C4-2B (cell line): ENCODE measurements around the gene DMC1.
A peak's percentile ranks its signal among the peaks of the same experiment; 100 is the strongest.

Experiments
- H3K27ac ChIP-seq: fragments of 450-650 bp; 2 replicates; pipeline ENCODE4 v1.5.1; 2017
- ZFX ChIP-seq: fragments of 450-650 bp; IDR thresholded peaks from 2 replicates; pipeline ENCODE4 v1.6.1; 2017
- TF ChIP-seq, protein P1 (sequence below): fragments of 450-650 bp; conservative IDR thresholded peaks from 2 replicates; pipeline ENCODE4 v1.5.1; 2017; ENCODE audit warnings: mild to moderate bottlenecking

Gene DMC1

DNA sequence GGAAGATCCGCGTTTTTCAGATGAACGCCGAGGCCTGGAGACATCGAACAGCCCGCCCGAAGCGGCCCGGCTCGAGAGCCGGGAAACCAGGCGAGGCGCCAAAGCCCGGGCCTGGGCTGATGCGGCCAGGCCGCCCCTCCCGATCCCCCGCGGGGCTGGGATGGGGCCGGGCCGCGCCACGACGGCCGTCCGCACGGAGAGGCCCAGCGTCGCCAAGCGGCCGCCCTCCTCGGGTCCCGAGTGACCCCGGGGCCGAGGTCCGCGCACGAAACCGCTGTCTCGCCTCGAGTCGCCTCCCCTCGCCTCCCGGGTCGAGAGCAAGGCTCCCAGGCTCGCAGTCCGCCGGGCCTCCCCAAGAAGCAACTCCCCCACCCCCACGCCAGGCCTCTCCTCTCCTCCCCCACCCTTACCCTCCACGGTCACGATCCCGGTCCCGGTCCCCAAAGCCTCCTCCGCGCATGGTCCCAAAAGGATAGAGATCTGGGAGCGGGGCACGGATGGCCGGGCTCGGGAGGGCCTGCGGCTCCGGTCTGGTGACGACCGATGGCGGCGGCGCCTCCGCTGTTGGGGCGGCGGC lies 64.4 kb downstream of the DMC1 start:
- H3K27ac ChIP-seq, result peak overlapping the region; percentile 100
- TF ChIP-seq, protein P1, sequence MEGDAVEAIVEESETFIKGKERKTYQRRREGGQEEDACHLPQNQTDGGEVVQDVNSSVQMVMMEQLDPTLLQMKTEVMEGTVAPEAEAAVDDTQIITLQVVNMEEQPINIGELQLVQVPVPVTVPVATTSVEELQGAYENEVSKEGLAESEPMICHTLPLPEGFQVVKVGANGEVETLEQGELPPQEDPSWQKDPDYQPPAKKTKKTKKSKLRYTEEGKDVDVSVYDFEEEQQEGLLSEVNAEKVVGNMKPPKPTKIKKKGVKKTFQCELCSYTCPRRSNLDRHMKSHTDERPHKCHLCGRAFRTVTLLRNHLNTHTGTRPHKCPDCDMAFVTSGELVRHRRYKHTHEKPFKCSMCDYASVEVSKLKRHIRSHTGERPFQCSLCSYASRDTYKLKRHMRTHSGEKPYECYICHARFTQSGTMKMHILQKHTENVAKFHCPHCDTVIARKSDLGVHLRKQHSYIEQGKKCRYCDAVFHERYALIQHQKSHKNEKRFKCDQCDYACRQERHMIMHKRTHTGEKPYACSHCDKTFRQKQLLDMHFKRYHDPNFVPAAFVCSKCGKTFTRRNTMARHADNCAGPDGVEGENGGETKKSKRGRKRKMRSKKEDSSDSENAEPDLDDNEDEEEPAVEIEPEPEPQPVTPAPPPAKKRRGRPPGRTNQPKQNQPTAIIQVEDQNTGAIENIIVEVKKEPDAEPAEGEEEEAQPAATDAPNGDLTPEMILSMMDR, result no peak
- TF ChIP-seq ZFX, result peak; percentile 99

DNA sequence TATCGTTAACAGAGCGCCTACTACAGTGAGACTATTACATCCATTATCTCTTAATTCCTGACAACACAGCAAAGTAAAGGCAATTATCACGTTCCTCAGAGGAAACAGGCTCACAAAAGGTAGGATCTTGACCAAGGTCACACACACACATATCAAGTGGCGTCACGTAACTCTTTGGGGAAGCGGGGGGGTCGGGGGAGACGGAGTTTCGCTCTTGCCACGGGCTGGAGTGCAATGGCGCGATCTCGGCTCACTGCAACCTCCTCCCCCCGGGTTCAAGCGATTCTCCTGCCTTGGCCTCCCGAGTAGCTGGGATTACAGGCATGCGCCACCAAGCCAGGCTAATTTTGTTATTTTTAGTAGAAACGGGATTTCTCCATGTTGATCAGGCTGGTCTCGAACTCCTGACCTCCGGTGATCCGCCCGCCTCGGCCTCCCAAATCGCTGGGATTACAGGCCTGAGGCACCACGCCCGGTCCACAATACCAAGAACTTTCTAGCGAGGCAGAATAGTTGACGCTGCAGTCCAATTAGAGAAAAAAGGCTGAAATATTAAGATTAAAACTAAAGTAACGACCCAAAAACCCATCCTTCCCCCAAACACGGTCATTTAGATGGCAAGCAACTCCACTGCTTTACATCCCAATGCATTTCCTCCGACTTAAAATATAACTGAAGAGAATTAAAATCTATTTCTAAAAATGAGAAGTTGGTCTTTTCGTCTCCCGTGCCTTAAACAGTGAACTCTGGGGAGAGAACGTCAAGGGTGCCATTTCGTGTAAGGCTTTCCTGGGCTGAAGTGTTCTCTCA lies 65.0 kb downstream of the DMC1 start:
- peak overlapping the region; percentile 100 for H3K27ac ChIP-seq
- no peak for TF ChIP-seq ZFX
- TF ChIP-seq, protein P1, result no peak

DNA sequence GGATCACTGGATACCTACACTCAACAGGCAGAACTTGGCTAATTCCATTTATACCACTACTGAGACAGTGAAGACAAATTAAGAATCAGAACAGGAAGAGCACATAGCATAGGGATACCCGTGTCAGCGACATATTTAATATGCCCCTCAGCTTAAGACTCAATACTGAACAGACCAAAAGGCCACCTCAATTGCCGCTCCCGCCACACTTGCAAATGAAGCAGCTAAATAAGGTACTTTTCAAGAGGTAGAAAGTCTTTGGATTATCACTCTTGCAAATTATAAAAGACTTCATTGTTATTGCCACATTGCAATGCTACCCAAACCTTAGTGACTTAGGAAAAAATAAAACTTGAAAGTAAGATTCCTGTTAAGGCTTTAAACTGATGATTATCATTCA lies 67.0 kb downstream of the DMC1 start:
- TF ChIP-seq, protein P1, result no peak
- TF ChIP-seq ZFX, result no peak
- no peak overlapping the region for H3K27ac ChIP-seq

DNA sequence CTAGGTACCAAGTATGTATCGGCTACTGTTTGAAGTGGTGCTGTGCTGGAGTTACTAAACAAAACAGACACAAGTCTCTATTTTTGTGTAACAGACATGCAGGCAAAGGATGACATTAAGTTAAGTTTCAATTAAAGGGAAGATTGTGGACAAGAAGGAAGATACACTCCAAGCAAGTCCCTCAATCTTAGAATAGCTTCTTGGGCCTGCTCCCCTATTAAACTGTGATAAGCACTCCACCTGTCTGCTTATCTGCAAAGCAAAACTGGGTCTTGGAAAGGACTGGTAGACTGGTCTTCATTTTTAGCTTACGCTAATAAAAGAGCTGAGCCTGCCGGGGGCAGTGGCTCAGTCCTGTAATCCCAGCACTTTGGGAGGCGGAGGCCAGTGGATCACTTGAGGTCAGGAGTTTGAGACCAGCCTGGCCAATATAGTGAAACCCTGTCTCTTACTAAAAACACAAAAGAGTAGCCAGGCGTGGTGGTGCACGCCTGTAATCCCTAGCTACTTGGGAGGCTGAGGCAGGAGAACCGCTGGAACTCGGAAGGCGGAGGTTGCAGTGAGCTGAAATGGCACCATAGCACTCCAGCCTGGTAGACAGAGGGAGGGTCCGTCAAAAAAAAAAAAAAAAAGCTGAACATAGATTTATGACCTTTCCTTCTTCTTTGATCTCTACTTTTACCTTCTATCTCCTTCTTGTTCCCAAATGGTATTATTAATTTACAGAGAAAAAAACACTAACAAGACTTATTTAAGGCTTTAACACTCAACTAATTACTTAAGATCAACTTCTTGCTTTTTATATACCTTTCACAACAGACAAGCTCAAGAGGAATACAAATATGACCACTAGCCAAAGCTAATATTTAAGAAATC lies 67.9 kb downstream of the DMC1 start:
- TF ChIP-seq ZFX, result no peak
- TF ChIP-seq, protein P1, result no peak
- no peak overlapping the region for H3K27ac ChIP-seq

DNA sequence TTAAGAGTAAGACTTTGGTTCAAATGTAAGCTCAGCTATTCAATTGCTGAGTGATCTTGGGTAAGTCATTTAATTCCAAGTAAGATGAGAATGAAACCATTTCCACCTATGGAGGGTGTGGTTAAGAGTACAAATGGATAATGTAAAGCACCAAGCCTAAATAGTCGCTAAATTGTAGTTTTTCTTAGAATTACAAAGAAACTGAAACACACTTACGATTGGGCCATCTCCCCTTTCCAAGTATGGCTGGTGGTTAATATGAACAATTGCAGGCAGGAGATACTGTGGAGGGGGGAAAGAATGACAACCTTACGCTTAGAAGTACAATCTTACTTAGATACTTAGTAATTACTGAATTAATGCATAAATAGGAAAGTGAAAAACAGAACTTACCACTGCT lies 72.1 kb downstream of the DMC1 start:
- no peak for TF ChIP-seq ZFX
- TF ChIP-seq, protein P1, result no peak
- no peak overlapping the region for H3K27ac ChIP-seq

DNA sequence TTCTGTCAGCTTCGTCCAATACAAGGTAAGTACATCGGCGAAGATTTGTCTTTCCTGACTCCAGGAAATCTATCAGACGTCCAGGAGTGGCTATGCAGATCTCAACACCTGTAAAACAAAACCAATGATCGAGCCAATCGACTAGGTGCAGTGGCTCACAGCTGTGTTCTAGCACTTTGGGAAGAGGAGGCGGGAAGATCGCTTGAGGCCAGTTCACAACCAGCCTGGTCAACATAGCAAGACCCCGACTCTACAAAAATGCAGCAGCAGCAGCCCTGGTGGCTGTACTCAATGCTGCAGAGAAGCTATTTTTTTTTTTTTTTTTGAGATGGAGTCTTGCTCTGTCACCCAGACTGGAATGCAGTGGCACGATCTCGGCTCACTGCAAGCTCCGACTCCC lies 75.0 kb downstream of the DMC1 start:
- no peak for TF ChIP-seq ZFX
- TF ChIP-seq, protein P1, result no peak
- H3K27ac ChIP-seq, result no peak overlapping the region
